Nephron (organoid): ENCODE measurements around the gene PCDH1.

Experiments
- H3K27ac Mint-ChIP-seq, 3 experiments: 2 replicates each; pipeline ENCODE4 v1.8.0; 2020; ENCODE audit warnings: mixed read lengths in 3 of 3, mild to moderate bottlenecking in 2 of 3, moderate library complexity in 1 of 3
- H3K27me3 Mint-ChIP-seq: 2 replicates; pipeline ENCODE4 v1.8.0; 2021; ENCODE audit warnings: low read depth, mild to moderate bottlenecking, moderate library complexity, mixed read lengths
- H3K36me3 Mint-ChIP-seq: 2 replicates; pipeline ENCODE4 v1.8.0; 2020; ENCODE audit warnings: low read depth, mixed read lengths
- H3K4me1 Mint-ChIP-seq: 2 replicates; pipeline ENCODE4 v1.8.0; 2020; ENCODE audit warnings: mixed read lengths
- H3K4me3 Mint-ChIP-seq, 3 experiments: 2 replicates each; pipeline ENCODE4 v1.8.0; 2020; ENCODE audit warnings: mild to moderate bottlenecking in 3 of 3, mixed read lengths in 3 of 3, moderate library complexity in 2 of 3
- H3K9me3 Mint-ChIP-seq: 2 replicates; pipeline ENCODE4 v1.8.0; 2020; ENCODE audit warnings: mixed read lengths
- CTCF ChIP-seq, 3 experiments: fragments of 200-600 bp; sonication (generic); IDR thresholded peaks; one replicate each; pipeline ENCODE4 v1.5.0; 2021; ENCODE audit warnings: antibody characterized with exemption in 3 of 3; ENCODE audit not compliant: unreplicated experiment in 3 of 3

PCDH1 gene

GRCh38 chr5:141873933-141874261 is 4.3 kb downstream of the PCDH1 start:
- H3K9me3 Mint-ChIP-seq: no peaks in the 10 kb centered on the region
- no peak overlapping the region for H3K27ac Mint-ChIP-seq
- peaks cover 3% of the 10 kb centered on the region for H3K36me3 Mint-ChIP-seq
- H3K27me3 Mint-ChIP-seq: peaks cover 91% of the 10 kb centered on the region
- no peak overlapping the region for H3K4me3 Mint-ChIP-seq
- H3K4me1 Mint-ChIP-seq: peaks cover 10% of the 10 kb centered on the region
- TF ChIP-seq CTCF (IDR thresholded peaks at IDR 0.05; ENCODE audit: unreplicated experiment in 3 of 3): no peak

GRCh38 chr5:141872496-141873356 is 5.5 kb downstream of the PCDH1 start:
- no peak overlapping the region for H3K27ac Mint-ChIP-seq
- peaks cover 3% of the 10 kb centered on the region for H3K36me3 Mint-ChIP-seq
- no peak for TF ChIP-seq CTCF (IDR thresholded peaks at IDR 0.05; ENCODE audit: unreplicated experiment in 3 of 3)
- H3K9me3 Mint-ChIP-seq: no peaks in the 10 kb centered on the region
- H3K4me3 Mint-ChIP-seq: no peak overlapping the region
- H3K4me1 Mint-ChIP-seq: peaks cover 9% of the 10 kb centered on the region
- peaks cover 88% of the 10 kb centered on the region for H3K27me3 Mint-ChIP-seq

GRCh38 chr5:141871870-141872269 is 6.3 kb downstream of the PCDH1 start:
- H3K27me3 Mint-ChIP-seq: peaks cover 79% of the 10 kb centered on the region
- peaks cover 3% of the 10 kb centered on the region for H3K36me3 Mint-ChIP-seq
- no peaks in the 10 kb centered on the region for H3K9me3 Mint-ChIP-seq
- peaks cover under 1% of the 10 kb centered on the region for H3K4me1 Mint-ChIP-seq
- TF ChIP-seq CTCF (IDR thresholded peaks at IDR 0.05; ENCODE audit: unreplicated experiment in 3 of 3): no peak
- no peak overlapping the region for H3K27ac Mint-ChIP-seq
- no peak overlapping the region for H3K4me3 Mint-ChIP-seq

- Mint-ChIP-seq H3K36me3 (peaks cover 3% of the 10 kb centered on the region), H3K9me3 (no peaks in the 10 kb centered on the region), H3K27me3 (peaks cover 72% of the 10 kb centered on the region), H3K27ac (no peak overlapping the region), H3K4me3 (no peak overlapping the region), H3K4me1 (no peaks in the 10 kb centered on the region)
- TF ChIP-seq CTCF (IDR thresholded peaks at IDR 0.05; ENCODE audit: unreplicated experiment in 3 of 3): no peak
Observed at GRCh38 chr5:141870871-141871270, 7.3 kb downstream of the PCDH1 start.

- Mint-ChIP-seq H3K36me3 (peaks cover 3% of the 10 kb centered on the region), H3K4me3 (no peak overlapping the region), H3K27ac (no peak overlapping the region), H3K9me3 (no peaks in the 10 kb centered on the region), H3K4me1 (no peaks in the 10 kb centered on the region), H3K27me3 (peaks cover 65% of the 10 kb centered on the region)
- TF ChIP-seq CTCF (IDR thresholded peaks at IDR 0.05; ENCODE audit: unreplicated experiment in 3 of 3): no peak
Observed at GRCh38 chr5:141870228-141870627, 8.0 kb downstream of the PCDH1 start.

- Mint-ChIP-seq H3K27me3 (peaks cover 58% of the 10 kb centered on the region), H3K4me3 (no peak overlapping the region), H3K9me3 (no peaks in the 10 kb centered on the region), H3K36me3 (peaks cover 3% of the 10 kb centered on the region), H3K4me1 (no peaks in the 10 kb centered on the region), H3K27ac (no peak overlapping the region)
- TF ChIP-seq CTCF (IDR thresholded peaks at IDR 0.05; ENCODE audit: unreplicated experiment in 3 of 3): no peak
Observed at GRCh38 chr5:141869514-141869913, 8.7 kb downstream of the PCDH1 start.
